ENCODE results near the gene FAM89B.

The FAM89B gene

GRCh38 chr11:65588199-65589054, 16.1 kb downstream of the FAM89B start:
- peak; percentile 61 for DNase-seq (ENCODE audit: low read depth)

GRCh38 chr11:65589444-65590239, 17.3 kb downstream of the FAM89B start:
- DNase-seq (ENCODE audit: low read depth) = no peak

GRCh38 chr11:65590240-65590738, 18.0 kb downstream of the FAM89B start:
- DNase-seq (ENCODE audit: low read depth) = no peak

DNA sequence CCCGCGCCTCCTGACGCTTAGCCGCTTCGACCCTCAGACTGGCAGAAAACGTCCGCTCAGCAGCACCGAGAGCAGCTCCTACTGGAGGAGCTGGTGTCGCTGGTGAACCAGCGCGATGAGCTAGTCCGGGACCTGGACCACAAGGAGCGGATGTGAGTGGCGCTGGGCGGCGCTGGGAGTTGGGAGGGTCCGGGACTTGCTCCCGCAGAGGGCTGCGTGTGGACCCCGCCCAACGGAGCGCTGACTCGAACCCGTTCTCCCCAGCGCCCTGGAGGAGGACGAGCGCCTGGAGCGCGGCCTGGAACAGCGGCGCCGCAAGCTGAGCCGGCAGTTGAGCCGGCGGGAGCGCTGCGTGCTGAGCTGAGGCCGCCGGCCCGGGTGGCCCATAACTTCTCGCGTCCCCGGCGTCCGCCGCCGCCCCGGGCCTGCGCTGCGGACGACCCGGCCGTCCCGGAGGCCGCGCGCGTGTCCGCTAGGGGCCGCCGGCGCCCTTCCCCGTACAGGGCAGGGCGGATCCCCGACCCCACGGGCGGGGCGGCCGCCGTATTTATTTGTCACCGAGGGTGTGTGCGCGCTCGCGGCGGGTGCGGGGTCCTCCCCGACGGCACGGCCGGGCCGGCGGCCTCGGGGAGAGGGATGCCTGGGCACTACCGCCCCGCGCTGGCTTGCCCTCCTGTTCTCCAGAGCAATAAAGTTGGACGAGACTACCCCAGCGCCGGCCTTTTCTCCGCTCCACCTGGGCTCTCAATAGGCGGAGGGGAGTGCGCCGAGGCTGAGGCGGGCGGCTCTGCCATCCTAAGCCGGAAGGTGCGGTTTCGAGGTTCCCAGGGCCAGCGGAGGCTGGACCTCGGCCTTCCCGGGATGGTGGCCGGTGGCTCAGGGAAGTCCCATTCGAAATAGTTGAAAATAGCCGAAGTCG, 19.9 kb downstream of the FAM89B start:
- DNase-seq (ENCODE audit: low read depth) = no peak

- no peak for DNase-seq (ENCODE audit: low read depth)
These were observed 20.6 kb downstream of the FAM89B start for GRCh38 chr11:65592858-65593517.

- DNase-seq (ENCODE audit: low read depth) = no peak
These were observed 21.4 kb downstream of the FAM89B start for GRCh38 chr11:65593518-65594414.

GRCh38 chr11:65595131-65595530, 22.8 kb downstream of the FAM89B start:
- no peak for DNase-seq (ENCODE audit: low read depth)

GRCh38 chr11:65595543-65596281, 23.4 kb downstream of the FAM89B start, which contains the start of gene KCNK7:
Gene KCNK7 (minus strand): TSS chr11:65595800. CDS start chr11:65595772, 28 bp downstream.
- no peak for DNase-seq (ENCODE audit: low read depth)

- DNase-seq (ENCODE audit: low read depth) = no peak
These were observed 24.2 kb downstream of the FAM89B start for GRCh38 chr11:65596520-65596919.

- DNase-seq (ENCODE audit: low read depth) = no peak
These were observed 25.9 kb downstream of the FAM89B start for GRCh38 chr11:65598258-65598699.

DNA sequence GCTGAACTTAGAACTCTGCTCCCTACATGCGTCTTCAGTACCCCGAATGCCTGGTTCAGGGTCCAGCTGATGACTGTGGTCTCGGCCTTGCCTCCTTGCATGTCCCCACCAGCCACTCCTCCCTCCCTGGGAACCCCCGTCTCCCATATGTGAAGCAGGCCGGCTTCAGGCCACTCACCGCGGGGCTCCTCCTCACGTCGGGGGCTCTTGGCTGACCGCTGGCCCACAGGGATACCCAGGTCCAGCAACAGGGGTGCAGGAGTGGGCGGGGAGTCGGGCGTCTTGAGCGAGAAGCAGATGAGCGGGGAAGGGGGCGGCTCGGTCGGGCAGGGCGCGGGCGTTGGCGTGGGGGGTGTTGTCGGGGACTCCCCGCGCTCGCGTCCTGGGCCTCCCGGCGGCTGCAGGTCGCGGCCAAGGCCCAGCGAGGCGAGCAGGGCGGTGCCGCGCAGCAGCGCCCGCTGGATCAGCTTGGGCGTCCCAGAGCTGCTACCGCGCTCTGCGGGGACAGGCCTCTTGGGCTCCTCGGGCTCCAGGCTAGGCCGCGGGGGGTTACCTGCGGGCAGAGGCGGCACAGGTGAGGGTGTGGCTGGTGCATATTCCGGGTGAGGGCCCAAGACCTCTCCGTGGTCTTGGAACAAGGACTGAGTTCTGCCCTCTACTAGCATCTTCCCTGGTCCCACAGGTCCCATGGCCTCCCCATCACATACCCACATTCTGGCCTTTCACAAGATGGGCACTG, 27.0 kb downstream of the FAM89B start:
- no peak for DNase-seq (ENCODE audit: low read depth)

DNA sequence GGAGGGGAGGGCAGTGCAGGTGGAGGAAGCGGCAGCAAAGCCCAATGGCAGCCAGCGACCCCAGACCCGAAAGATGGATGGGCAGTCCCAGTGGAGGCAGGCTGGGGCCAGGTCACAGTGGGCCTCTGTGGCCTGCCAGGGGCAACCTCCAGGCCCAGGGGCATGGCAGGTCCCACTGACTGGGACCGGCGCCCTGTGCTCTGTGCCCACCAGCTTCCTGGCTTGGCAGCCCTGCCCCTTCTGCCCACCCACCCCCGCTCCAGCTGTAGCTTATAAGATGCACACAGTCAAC, 27.6 kb downstream of the FAM89B start:
- DNase-seq (ENCODE audit: low read depth) = no peak

- no peak for DNase-seq (ENCODE audit: low read depth)
These were observed 31.9 kb downstream of the FAM89B start for GRCh38 chr11:65604258-65604657.

DNA sequence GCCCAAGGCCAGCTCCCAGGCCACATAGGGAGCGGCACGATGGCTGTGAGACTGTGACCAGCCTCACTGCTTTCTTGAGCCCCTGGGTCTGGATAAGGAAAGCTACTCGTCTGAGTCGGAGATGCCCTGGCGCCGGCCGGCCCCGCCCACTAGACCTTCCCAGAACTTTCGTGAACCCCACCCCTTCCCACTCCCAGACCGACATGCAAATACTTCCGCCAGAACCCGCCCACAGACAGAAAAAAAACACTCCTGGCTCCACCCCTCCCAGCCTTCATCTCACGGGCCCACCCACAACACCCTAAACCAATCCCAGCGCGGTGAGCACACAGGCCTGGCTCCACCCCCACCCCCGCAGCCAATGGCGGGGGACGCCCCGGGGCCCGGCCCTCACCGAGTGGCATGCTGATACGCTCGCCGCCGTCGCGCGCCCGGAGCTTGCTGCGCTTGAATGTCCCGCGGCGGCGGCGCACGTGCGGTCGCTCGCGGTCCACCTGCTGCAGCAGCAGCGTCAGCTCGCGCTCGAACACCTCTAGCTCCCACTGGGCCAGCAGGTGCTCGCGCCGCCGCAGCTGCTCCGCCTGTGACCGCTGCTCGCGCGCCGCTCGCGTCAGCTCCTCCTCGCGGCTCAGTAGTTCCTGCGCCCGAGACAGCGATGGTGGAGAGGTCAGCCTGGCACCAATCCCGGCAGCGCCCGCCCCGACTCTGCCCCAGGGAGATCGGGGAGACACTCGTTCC, 34.7 kb downstream of the FAM89B start:
- no peak for DNase-seq (ENCODE audit: low read depth)

DNA sequence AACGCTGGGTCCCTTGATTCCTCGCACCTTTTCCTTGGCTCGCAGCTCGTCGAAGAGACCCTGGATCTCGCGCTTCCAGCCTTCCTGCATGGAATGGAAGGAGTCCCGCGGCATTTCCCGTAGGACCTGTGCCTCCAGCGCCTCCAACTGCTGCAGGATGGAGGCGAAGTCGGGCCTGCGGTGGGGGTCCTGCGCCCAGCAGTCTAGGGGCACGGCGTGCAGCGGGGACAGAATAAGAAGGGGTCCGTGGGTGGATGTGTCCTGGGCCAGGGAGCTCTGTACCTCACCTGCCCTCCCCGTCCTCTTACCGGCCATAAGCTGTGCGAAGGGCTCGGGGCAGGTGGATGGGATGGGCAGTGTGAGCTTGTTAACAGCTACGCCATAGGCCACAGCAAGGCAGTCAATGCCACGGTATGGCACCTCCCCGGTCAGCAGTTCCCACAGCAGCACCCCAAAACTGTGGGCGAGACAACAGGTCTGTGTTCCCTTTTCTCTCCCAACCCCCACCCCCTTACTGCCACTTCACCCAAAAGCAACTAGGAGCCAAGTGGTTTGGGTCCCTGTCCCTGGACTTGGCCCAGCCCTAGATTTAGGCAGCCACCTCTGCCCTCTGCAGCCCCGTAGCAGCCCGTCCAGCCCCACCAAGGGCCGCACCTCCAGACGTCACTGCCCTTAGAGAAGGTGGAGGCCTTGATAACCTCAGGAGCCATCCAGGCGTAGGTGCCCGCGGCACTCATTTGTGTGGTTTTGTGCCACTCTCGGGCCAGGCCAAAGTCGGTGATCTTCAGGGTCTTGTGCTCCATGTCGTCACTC, 35.5 kb downstream of the FAM89B start:
- no peak for DNase-seq (ENCODE audit: low read depth)

DNA sequence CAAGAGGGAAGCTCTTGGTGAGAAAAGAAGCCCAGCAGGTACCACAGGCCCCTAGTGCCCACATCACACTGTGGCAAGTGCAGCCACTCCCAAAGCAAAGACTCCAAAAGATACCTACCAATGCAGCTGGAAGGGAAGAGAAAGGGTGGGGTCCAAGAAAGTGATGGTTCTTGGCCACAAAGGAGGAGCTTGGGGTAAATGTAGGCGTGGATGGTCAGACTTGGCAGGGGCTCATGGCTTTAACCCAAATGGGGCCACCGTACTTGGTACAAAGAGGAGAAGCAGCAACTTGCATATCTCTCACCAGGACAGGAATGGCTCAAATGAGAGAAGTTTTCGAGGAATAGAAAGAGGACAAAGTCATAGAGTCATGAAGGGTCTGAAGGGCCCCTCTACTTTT, 36.9 kb downstream of the FAM89B start:
- DNase-seq (ENCODE audit: low read depth) = no peak

DNA sequence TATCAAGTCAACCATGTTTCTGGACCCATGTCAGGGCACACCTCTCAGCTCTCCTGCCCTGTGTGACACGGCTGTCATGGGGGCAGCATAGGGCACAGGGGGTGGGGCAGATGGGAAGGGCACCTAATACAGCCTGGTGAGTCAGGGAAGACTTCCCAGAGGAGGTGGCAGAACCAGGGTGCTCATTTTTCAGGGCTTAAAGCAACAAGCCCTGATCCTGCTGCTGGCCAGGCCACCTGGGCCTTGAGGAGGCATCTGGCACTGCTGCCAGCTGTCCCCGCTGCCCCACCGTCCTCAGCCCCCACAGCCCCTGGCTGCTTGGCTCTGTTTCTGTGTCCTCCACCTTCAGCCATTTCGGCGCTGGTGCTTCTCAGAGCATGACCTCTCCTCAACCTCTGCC, 37.3 kb downstream of the FAM89B start:
- DNase-seq (ENCODE audit: low read depth) = no peak
